ENCODE measurements around the gene PLEKHG4B.
"Not testable (repeated sequence)": the region's sequence is repeated elsewhere in the genome, so short reads cannot be mapped to it uniquely, and the experiment has no call there.

PLEKHG4B gene

DNA sequence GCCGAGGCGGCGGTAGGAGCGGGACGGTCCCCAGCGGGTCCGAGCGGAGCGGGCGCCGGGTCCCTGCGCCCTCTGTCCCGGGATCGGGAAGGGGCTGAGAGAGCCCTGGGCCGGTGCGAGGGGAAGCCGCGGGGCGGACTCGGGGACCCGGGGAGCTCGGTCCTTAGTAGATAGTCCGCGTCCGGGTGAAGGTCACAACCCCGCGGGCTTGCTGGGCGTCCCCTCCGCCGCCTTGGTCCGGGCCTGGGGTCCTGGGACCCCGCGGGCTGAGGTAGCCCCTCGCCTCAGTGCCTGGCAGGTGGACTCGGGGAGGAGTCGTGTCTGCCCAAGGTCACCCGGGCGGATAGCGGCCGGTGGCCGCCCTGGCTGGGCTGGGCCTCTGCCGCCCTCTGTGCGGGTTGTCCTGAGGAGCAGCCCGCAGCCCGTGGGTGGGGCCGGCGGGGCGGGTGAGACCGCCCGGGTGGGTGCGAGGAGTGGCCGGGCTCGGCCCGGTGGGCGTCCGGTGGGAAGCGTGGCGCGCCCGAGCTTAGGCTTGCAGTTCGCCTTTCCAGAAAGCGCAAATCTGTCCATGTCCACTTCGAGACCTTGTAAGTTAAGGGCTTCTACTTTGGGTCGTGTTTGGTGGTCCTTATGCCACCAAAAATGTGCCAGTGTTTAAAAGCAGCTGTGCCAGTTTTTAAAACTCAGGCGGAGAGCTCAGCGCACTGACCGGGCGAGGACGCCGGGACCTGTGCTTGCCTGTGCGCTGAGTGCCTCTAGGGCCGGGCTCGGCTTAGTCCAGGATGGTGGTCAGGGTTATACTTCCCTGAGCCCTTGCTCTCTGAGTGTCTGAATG, 126.7 kb downstream of the PLEKHG4B start:
- Histone ChIP-seq H3K4me2 (peak overlapping the region; percentile 84 to 97 (median 93)), H4K20me1 (peaks cover 52 to 73% (median 61%) of the 10 kb centered on the region in 11 experiments), H3K9ac (peak overlapping the region; percentile 89 to 98 (median 97)), H3K4me3 (peak overlapping the region; percentile 83 to 100 (median 98)), H3K36me3 (peaks cover 0 to 12% (median 3%) of the 10 kb centered on the region in 11 experiments; a peak in 17 of 22 replicates), H3K9me3 (replicated peaks in 1 of 11) (peaks cover 0 to 3% (median 0%) of the 10 kb centered on the region in 11 experiments; a peak in 3 of 22 replicates), H3K27ac (peak overlapping the region; percentile 88 to 95 (median 91)), H3K4me1 (peaks cover 57 to 72% (median 65%) of the 10 kb centered on the region in 10 experiments), H3K27me3 (no peaks in the 10 kb centered on the region)
- no peak for TF ChIP-seq Cebpa-rat (IDR thresholded peaks at IDR 0.05)

DNA sequence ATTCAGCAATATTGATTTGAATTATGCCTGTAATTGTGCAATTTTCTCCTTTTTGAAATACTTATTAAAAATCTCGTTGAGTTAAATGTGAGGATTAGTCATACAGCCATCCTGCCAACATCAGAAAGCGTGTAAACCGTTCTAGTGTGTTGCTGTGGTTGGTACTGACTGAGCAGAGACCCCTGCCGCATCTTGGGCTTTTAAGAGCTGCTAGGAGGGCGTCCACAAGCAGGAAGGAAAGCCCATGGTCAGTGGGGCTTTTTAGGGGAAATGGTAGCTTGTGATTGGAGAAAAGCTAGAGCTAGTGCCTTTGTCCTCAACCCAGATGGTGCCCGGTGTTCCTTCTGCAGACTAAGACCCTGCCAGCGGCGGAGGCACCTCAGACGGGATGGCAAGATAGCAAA, 127.5 kb downstream of the PLEKHG4B start:
- peaks cover 49 to 69% (median 59%) of the 10 kb centered on the region in 10 experiments for H3K4me1 ChIP-seq
- peaks cover 8 to 17% (median 8%) of the 10 kb centered on the region in 11 experiments for H3K36me3 ChIP-seq
- no peaks in the 10 kb centered on the region for H3K27me3 ChIP-seq
- peak overlapping the region; percentile 84 to 97 (median 93) for H3K4me2 ChIP-seq
- peak overlapping the region in 10 of 11 experiments; percentile 88 to 95 (median 92); a peak in 21 of 22 replicates for H3K27ac ChIP-seq
- no peaks in the 10 kb centered on the region for H3K9me3 ChIP-seq (replicated peaks in 1 of 11)
- peak overlapping the region; percentile 83 to 100 (median 98) for H3K4me3 ChIP-seq
- no peak for TF ChIP-seq Cebpa-rat (IDR thresholded peaks at IDR 0.05)
- H4K20me1 ChIP-seq: peaks cover 55 to 73% (median 62%) of the 10 kb centered on the region in 11 experiments
- H3K9ac ChIP-seq: peak overlapping the region; percentile 89 to 98 (median 97)

DNA sequence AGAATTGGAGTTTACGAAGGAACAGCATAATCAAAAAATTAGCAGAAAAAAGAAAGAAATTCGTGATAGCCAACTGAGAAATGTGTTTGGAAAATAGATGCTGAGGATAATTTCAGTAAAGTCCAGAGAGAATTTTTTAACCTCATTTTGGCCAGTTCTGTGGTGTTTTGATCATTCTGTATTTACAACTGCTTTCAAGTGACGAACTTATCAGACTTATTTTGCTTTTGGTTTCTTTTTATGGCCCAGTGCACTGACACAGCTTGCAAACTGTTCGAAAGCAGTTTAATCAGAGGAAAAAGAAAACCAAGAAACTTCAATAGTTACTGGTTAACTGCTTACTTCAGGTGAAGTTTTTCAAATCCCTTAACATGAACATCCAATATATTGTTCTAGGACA, 128.0 kb downstream of the PLEKHG4B start:
- Histone ChIP-seq H3K9me3 (replicated peaks in 1 of 11) (no peaks in the 10 kb centered on the region), H3K4me1 (peaks cover 43 to 64% (median 54%) of the 10 kb centered on the region in 10 experiments), H4K20me1 (peaks cover 56 to 73% (median 66%) of the 10 kb centered on the region in 11 experiments), H3K27ac (peak overlapping the region in 10 of 11 experiments; percentile 88 to 95 (median 92); a peak in 20 of 22 replicates), H3K4me2 (peak overlapping the region; percentile 84 to 97 (median 93)), H3K36me3 (peaks cover 13 to 22% (median 14%) of the 10 kb centered on the region in 11 experiments), H3K9ac (peak overlapping the region; percentile 89 to 98 (median 97)), H3K27me3 (no peaks in the 10 kb centered on the region), H3K4me3 (peak overlapping the region; percentile 83 to 100 (median 98))
- no peak for TF ChIP-seq Cebpa-rat (IDR thresholded peaks at IDR 0.05)

DNA sequence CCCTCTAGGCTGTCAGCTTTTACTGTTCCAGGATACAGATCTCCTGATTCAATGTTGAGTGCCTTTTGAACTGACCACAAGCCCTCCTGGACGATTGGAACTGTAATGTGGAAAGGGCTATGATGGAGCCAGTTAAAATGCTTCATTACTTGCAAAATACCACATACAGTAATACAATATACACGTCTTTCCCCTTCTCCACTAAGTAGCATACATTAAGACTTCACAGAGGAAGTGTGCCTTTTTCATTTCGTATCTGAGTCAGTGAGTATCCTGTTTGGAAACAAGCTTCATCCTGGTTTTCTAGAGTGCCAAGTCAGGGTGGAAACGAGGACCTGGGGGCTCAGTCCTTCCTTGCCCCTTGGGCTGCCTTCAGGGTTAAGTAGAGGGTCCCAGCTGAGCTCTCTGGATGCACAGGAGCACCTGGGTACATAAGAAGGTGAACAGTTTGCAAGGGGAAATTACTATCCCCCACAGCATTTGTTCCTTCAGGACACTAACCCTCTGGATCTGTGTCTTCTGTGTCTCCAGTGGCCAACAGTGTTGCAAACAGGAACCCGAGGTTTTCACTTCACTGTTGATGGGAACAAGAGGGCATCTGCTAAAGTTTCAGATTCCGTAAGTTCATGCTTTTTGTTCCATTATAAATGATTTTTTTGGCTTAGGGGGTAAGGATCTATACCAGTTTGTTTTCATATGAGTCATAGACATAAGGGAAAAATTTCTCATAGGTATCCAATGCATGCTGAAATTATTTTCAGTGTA, 131.2 kb downstream of the PLEKHG4B start:
- H4K20me1 ChIP-seq: peaks cover 56 to 76% (median 64%) of the 10 kb centered on the region in 11 experiments
- not testable (repeated sequence) for H3K27me3 ChIP-seq; H3K9me3 ChIP-seq (replicated peaks in 1 of 11)
- H3K4me1 ChIP-seq: peaks cover 25 to 41% (median 37%) of the 10 kb centered on the region in 10 experiments
- peak overlapping the region in 8 of 11 experiments; percentile 8 to 45 (median 26); a peak in 12 of 22 replicates for H3K9ac ChIP-seq
- peak overlapping the region in 1 of 10 experiments; percentile 0; a peak in 2 of 20 replicates for H3K4me3 ChIP-seq
- peaks cover 44 to 54% (median 45%) of the 10 kb centered on the region in 11 experiments for H3K36me3 ChIP-seq
- peak overlapping the region in 9 of 11 experiments; percentile 17 to 62 (median 54); a peak in 15 of 22 replicates for H3K27ac ChIP-seq
- H3K4me2 ChIP-seq: peak overlapping the region; percentile 46 to 86 (median 72)

DNA sequence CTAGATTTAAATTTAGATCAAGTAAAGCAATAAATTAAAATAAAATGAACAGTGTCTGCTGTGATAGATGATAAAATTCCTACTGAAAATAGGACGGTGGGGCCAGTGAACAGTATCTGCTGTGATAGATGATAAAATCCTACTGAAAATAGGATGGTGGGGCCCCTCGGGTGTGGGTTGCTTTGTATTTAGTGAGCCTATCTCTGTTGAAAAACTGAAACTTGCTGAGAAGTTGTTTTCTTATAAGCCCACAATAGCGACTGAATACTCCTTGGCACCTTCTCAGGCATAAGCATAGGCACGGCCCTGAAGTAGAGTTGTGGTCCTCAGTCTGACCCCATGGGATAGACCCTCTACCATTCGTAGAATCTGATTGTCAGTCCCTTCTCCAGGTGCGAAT, 131.8 kb downstream of the PLEKHG4B start:
- H3K36me3 ChIP-seq: peaks cover 50 to 60% (median 52%) of the 10 kb centered on the region in 11 experiments
- H3K4me3 ChIP-seq: no peak overlapping the region
- peaks cover 52 to 71% (median 62%) of the 10 kb centered on the region in 11 experiments for H4K20me1 ChIP-seq
- TF ChIP-seq Cebpa-rat (IDR thresholded peaks at IDR 0.05): no peak
- no peaks in the 10 kb centered on the region for H3K9me3 ChIP-seq (replicated peaks in 1 of 11)
- H3K27me3 ChIP-seq: no peaks in the 10 kb centered on the region
- no peak overlapping the region for H3K9ac ChIP-seq
- H3K4me1 ChIP-seq: peaks cover 25 to 41% (median 37%) of the 10 kb centered on the region in 10 experiments
- H3K27ac ChIP-seq: peak overlapping the region in 6 of 11 experiments; percentile 14 to 41 (median 25); a peak in 6 of 22 replicates
- peak overlapping the region in 3 of 11 experiments; percentile 65 to 83 (median 66); a peak in 3 of 22 replicates for H3K4me2 ChIP-seq

DNA sequence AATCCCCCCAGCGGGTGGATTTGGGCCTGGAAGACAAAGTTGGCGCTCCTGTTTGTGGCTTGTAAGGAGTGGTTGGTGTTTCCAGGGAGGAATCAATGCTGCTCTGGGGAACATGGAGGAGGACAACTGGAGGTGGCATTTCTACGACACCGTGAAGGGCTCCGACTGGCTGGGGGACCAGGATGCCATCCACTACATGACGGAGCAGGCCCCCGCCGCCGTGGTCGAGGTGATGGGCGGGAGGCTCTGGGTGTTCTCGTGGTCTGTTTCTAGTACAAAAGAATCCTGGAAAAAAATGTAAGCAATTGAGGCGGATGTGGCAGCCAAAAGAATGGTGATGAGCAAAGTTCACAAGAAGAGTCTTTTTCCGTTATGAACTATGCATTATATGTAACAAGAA, 133.4 kb downstream of the PLEKHG4B start:
- H3K9me3 ChIP-seq (replicated peaks in 1 of 11): no peaks in the 10 kb centered on the region
- peaks cover 39 to 56% (median 47%) of the 10 kb centered on the region in 11 experiments for H4K20me1 ChIP-seq
- no peak for TF ChIP-seq Cebpa-rat (IDR thresholded peaks at IDR 0.05)
- H3K4me2 ChIP-seq: no peak overlapping the region
- H3K36me3 ChIP-seq: peaks cover 66 to 76% (median 67%) of the 10 kb centered on the region in 11 experiments
- no peak overlapping the region for H3K4me3 ChIP-seq
- no peak overlapping the region for H3K9ac ChIP-seq
- H3K4me1 ChIP-seq: peaks cover 24 to 38% (median 32%) of the 10 kb centered on the region in 10 experiments
- no peaks in the 10 kb centered on the region for H3K27me3 ChIP-seq
- H3K27ac ChIP-seq: no peak overlapping the region

DNA sequence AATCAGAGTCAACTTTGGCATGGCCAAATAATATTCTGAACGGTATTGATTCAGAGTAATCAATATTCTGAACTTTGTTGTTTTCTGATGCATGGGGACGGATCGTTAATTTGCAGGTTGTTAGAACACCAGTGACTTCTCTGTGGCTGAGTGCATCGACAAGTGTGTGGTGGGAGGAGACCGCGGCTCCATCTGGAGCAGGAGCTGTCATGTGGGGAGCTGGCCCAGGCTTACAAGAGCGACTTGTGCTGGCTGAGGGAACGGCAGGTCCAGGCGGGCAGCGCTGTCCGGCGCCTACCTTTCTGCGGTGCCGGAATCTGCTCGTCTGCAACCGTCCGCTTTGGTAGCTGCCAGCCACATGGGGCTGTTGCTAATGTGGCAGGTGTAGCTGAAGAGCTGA, 135.4 kb downstream of the PLEKHG4B start:
- peaks cover 10 to 18% (median 14%) of the 10 kb centered on the region in 10 experiments for H3K4me1 ChIP-seq
- H3K9me3 ChIP-seq (replicated peaks in 1 of 11); H3K27me3 ChIP-seq; H3K4me3 ChIP-seq; H3K9ac ChIP-seq; H3K4me2 ChIP-seq; H3K27ac ChIP-seq: not testable (repeated sequence)
- peaks cover 21 to 48% (median 28%) of the 10 kb centered on the region in 11 experiments; a peak in 21 of 22 replicates for H4K20me1 ChIP-seq
- H3K36me3 ChIP-seq: peaks cover 86 to 96% (median 87%) of the 10 kb centered on the region in 11 experiments

DNA sequence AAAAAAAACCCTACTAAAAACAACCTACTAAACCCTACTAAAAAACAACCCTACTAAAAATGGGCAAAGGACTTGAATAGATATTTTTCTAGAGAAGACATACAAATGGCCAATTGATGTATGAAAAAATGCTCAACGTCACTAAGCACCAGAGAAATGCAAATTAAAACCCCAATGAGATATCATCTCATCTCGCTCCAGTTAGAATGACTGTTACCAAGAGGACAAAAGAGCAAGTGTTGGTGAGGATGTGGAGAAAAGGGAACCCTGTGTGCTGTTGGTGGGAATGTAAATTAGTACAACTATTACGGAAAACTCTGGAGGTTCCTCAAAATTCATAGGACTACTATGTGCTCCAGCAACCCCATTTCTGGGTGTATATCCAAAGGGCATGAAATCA, 136.9 kb downstream of the PLEKHG4B start:
- Histone ChIP-seq H3K9ac (no peak overlapping the region), H3K36me3 (peaks cover 99 to 100% (median 100%) of the 10 kb centered on the region in 11 experiments), H3K4me2 (no peak overlapping the region), H3K27me3 (no peaks in the 10 kb centered on the region), H4K20me1 (peaks cover 6 to 34% (median 13%) of the 10 kb centered on the region in 11 experiments; a peak in 18 of 22 replicates), H3K4me3 (no peak overlapping the region), H3K27ac (no peak overlapping the region), H3K4me1 (peaks cover 0 to 3% (median 0%) of the 10 kb centered on the region in 10 experiments; a peak in 3 of 20 replicates), H3K9me3 (replicated peaks in 1 of 11) (no peaks in the 10 kb centered on the region)
- no peak for TF ChIP-seq Cebpa-rat (IDR thresholded peaks at IDR 0.05)

All from BLaER1 treated with 17β-estradiol and CSF1 and Interleukin-3, amounts not matched to agents 10 nM and 100 nM (cell line).